Heart left ventricle (tissue), 13 donors: ENCODE results near the gene KHDC3L.

ENCODE experiments used
- POLR2A ChIP-seq, 2 donors: fragments of 450-650 bp; IDR thresholded peaks; one replicate each; pipeline ENCODE4 v1.6.1; 2017; ENCODE audit warnings: antibody characterized with exemption in 2 of 2, mild to moderate bottlenecking in 2 of 2, moderate library complexity in 2 of 2
- TF ChIP-seq, protein P1 (sequence below), 12 donors: fragments of 200-600 bp; sonication (generic) in 4 of 12; IDR thresholded peaks; one replicate each; pipeline versions ENCODE4 v1.5.0 to v1.8.0; 2018 to 2022; ENCODE audit warnings: antibody characterized with exemption in 12 of 12, mild to moderate bottlenecking in 5 of 12
- donor health status: ischemic (EF 13 %, LVEDD 7.1; RV severe dilation, severe dysfunction).
- donor health status: DM: no; HTN: yes; CAD: no.
- donor health status: DM: no; HTN: no; CAD: no.
- donor health status: ischemic (EF 25% LVEDD 6.9; RV normal size, moderate dysfunction).
- donor health status: ischemic (EF 25% LVEDD 5.7; RV mildly dilated, moderate dysfunction).
- donor health status: ischemic (EF 35%, LVEDD 5.7; RV mildly dilated, moderate dysfunction).
- donor health status: nonischemic (EF 11% LVEDD 7.7; RV severe dilation, severe dysfunction).
- donor health status: DM: yes; HTN: yes; CAD: no.
- donor health status: PGD.
- donor health status: ischemic (EF 29% LVEDD 5.4; RV normal size, mild dysfunction).
- donor health status: nonischemic (EF 23%, LVEDD 6.1; RV moderate dilation, normal function).

GRCh38 chr6:73368675-73369074, 6.2 kb downstream of the KHDC3L start:
- TF ChIP-seq, protein P1, sequence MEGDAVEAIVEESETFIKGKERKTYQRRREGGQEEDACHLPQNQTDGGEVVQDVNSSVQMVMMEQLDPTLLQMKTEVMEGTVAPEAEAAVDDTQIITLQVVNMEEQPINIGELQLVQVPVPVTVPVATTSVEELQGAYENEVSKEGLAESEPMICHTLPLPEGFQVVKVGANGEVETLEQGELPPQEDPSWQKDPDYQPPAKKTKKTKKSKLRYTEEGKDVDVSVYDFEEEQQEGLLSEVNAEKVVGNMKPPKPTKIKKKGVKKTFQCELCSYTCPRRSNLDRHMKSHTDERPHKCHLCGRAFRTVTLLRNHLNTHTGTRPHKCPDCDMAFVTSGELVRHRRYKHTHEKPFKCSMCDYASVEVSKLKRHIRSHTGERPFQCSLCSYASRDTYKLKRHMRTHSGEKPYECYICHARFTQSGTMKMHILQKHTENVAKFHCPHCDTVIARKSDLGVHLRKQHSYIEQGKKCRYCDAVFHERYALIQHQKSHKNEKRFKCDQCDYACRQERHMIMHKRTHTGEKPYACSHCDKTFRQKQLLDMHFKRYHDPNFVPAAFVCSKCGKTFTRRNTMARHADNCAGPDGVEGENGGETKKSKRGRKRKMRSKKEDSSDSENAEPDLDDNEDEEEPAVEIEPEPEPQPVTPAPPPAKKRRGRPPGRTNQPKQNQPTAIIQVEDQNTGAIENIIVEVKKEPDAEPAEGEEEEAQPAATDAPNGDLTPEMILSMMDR (IDR thresholded peaks at IDR 0.05): no peak
- no peak for TF ChIP-seq POLR2A (IDR thresholded peaks at IDR 0.05)
